Measurements from ENCODE around the gene PXDN.

GRCh38 chr2:1748741-1749488, 4.6 kb upstream of the PXDN start:
- TF ChIP-seq CTCF (conservative IDR thresholded peaks at IDR 0.05; ENCODE audit: low read depth, low read length) (no peak), EZH2phosphoT487 (IDR thresholded peaks at IDR 0.05; ENCODE audit: borderline replicate concordance, low read length) (no peak), EZH2 (IDR thresholded peaks at IDR 0.05; ENCODE audit: low read length, unreplicated experiment) (no peak)

Measured in PC-3 (cell line).